ENCODE results near the gene ANKRD11.

Gene ANKRD11

DNA sequence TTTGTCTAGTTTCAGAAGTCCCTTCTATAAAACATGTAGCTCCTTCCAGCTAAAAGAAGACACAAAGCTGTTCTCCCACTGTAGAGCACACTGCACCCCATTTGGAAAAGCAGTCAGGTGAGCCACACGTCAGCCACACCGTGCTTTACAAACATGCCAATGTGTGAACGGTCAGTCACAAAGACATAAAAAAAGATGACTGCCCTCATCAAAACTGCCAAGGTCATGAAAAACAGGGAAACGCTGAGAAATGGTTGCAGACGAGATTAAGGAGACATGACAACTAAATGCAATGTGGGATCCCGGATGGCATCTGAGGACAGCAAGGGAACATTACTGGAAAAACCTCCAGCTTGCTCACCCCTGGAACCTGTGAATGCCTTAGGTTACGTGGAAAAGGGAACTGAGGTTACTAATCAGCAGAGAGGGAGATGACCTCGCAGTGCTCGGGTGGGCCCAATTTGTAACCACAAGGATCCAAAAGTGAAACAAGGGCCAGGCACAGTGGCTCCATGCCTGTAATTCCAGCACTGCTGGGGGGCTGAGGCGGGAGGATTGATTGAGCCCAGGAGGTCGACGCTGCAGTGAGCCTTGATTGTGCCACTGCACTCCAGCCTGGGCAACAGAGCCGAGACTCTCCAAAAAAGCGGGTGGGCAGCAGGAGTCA, 8.1 kb downstream of the ANKRD11 start:
- DNase-seq (ENCODE audit: low read depth), result no peak
- TF ChIP-seq, protein P1, sequence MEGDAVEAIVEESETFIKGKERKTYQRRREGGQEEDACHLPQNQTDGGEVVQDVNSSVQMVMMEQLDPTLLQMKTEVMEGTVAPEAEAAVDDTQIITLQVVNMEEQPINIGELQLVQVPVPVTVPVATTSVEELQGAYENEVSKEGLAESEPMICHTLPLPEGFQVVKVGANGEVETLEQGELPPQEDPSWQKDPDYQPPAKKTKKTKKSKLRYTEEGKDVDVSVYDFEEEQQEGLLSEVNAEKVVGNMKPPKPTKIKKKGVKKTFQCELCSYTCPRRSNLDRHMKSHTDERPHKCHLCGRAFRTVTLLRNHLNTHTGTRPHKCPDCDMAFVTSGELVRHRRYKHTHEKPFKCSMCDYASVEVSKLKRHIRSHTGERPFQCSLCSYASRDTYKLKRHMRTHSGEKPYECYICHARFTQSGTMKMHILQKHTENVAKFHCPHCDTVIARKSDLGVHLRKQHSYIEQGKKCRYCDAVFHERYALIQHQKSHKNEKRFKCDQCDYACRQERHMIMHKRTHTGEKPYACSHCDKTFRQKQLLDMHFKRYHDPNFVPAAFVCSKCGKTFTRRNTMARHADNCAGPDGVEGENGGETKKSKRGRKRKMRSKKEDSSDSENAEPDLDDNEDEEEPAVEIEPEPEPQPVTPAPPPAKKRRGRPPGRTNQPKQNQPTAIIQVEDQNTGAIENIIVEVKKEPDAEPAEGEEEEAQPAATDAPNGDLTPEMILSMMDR (IDR thresholded peaks at IDR 0.05; ENCODE audit: control insufficient read depth, extremely low read depth, insufficient read depth), result no peak
- H3K4me3 ChIP-seq (ENCODE audit: low read depth, low read length), result no peak overlapping the region

DNA sequence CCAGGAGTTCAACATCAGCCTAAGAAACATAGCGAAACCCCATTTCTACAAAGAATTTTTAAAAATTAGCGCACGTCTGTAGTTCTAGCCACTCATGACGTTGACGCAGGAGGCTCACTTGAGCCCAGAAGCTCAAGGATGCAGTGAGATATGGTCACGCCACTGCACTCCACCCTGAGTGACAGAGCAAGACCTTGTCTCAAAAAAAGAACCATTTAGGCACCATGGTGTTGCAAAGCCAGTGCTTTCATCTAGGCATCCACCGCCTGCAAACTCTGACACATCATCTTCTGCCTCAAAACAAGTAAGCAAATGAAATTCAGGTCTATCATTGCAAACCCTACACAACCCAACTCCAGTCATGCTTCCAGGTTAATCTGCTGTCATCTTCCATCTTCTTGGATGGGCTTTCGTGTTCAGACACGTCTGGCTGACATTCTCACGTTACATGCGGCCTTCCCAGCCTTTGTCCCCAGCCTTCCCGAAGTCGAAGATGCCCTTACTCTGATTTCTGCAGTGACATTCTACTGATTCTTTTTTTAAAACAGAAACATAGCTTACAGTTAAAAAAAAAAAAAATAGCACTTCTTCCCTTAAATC, 8.9 kb downstream of the ANKRD11 start:
- no peak for DNase-seq (ENCODE audit: low read depth)
- TF ChIP-seq, protein P1 (IDR thresholded peaks at IDR 0.05; ENCODE audit: control insufficient read depth, extremely low read depth, insufficient read depth), result no peak
- no peak overlapping the region for H3K4me3 ChIP-seq (ENCODE audit: low read depth, low read length)

DNA sequence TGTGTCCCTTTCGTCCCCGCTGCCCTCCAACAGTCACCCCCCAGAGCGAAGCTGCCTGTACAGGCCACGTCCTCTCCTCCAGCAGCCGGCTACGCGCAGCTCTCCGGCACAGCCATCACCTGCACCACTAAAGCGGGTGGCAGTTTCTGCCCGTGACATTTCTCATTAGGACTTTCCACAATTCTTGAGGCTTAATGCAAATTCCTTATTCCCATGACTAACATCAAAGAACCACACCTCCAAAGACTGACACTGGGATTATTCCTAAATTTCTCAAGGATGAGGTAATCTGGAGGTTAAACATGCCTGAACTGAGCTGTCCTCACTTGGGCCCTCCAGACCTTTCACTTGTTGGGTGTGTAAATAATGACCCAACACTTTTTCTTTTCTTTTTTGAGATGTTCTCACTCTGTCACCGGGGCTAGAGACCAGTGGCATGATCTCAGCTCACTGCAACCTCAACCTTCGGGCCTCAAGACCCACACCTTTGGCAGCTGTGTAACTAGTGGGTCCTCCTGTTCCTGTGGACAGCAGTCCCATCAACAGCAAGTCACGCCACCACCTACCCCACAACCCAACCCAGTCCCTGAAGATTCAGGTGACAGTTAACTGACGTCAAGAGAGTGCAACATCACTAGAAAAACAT, 11.7 kb downstream of the ANKRD11 start:
- TF ChIP-seq, protein P1 (IDR thresholded peaks at IDR 0.05; ENCODE audit: control insufficient read depth, extremely low read depth, insufficient read depth), result no peak
- DNase-seq (ENCODE audit: low read depth), result no peak
- no peak overlapping the region for H3K4me3 ChIP-seq (ENCODE audit: low read depth, low read length)

DNA sequence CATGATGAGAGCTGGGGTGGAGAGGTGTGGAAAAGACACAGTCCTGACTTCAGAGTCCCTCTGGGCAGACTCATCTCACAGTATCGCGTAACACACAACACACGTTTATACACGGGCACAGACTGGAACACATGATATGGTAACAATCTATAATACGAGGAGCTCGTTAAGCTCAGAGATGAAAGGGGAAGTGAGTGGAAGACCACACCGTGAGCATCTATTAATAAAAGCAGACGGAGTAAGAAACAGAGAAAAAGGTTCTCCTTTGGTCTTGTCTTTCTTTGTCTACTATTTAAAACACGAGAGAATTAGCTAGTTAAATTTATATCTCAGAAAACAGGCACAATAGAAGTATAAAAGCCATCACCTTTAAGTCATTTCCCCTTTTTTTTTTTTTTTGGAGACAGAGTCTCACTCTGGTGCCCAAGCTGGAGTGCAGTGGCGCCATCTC, 13.5 kb downstream of the ANKRD11 start:
- TF ChIP-seq, protein P1 (IDR thresholded peaks at IDR 0.05; ENCODE audit: control insufficient read depth, extremely low read depth, insufficient read depth), result no peak
- DNase-seq (ENCODE audit: low read depth), result no peak
- H3K4me3 ChIP-seq (ENCODE audit: low read depth, low read length), result no peak overlapping the region

DNA sequence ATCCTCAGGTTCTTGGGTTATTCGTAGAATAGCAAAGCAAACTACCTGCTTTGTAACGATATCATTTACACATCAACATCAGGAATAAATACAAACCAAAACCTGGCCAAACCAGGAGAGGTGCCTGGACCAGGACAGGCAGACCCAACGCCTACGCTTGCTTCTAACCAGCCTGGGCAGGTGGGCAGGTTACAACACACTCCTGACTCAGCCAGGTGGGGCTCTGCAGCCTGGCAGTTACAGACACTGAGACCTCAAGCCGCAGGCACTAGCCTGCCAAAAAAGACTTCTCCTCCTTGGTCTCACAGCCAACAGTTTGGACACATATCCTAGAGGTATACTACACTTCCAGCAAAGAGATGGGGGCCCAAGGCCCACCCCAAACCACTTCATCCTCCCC, 14.0 kb downstream of the ANKRD11 start:
- TF ChIP-seq, protein P1 (IDR thresholded peaks at IDR 0.05; ENCODE audit: control insufficient read depth, extremely low read depth, insufficient read depth), result no peak
- no peak for DNase-seq (ENCODE audit: low read depth)
- no peak overlapping the region for H3K4me3 ChIP-seq (ENCODE audit: low read depth, low read length)

DNA sequence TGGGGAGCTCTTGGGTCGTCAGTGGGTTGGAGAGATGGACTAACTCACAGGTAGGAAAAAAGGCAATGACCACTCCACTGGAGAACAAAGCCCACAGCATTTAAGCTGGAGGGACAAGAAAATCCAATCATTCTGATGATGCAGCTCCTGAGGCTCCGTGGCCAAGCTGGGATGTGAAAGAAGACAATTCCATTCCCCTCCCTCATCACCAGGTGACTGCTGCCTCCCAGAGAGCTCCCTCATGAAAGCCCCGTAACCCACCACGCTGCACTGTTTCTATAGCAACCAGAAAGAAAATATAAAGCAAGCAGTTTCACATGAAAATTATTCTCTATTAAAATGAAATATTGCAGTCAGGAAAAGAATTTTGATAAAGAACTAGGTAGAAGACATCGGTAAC, 15.2 kb downstream of the ANKRD11 start:
- TF ChIP-seq, protein P1 (IDR thresholded peaks at IDR 0.05; ENCODE audit: control insufficient read depth, extremely low read depth, insufficient read depth), result no peak
- DNase-seq (ENCODE audit: low read depth), result no peak
- H3K4me3 ChIP-seq (ENCODE audit: low read depth, low read length), result no peak overlapping the region

Measured in LNCaP clone FGC (cell line).